Measurements from ENCODE around the gene PYM1. TPM values are rescaled to one million over a fixed set of nuclear protein-coding genes. Genes with fewer than 3 reads are reported as not detected.

The PYM1 gene
- total RNA-seq, 2 experiments from 2014 or later = 22.1 to 22.9 TPM

DNA sequence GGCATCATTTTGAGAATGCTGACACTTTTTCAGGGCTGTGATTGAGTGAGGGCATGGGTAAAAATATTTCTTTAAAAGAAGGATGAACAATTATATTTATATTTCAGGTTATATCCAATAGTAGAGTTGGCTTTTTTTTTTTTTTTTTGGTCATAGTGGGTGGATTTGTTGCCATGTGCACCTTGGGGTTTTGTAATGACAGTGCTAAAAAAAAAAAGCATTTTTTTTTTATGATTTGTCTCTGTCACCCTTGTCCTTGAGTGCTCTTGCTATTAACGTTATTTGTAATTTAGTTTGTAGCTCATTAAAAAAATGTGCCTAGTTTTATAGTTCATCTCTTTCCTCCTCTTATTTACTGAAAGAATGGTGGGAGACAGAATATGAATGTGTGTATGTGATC, 44.8 kb upstream of the PYM1 start:
- intact Hi-C loops (cut with micrococcal nuclease) = loop anchor here (2.0 to 10.0 kb wide), 2 partner anchors 44 to 238 kb away; no protein-coding TSS in a partner anchor
- H3K27ac Mint-ChIP-seq = no peak overlapping the region
- H3K27me3 Mint-ChIP-seq = no peaks in the 10 kb centered on the region

GRCh38 chr12:55972042-55972441, 44.3 kb upstream of the PYM1 start:
- intact Hi-C loops (cut with micrococcal nuclease) = loop anchor here (2.0 to 10.0 kb wide), 2 partner anchors 43 to 237 kb away; no protein-coding TSS in a partner anchor
- ChIA-PET CTCF (no interaction called here), POLR2A (no interaction called here)
- DNase-seq = no peak
- Mint-ChIP-seq H3K9me3 (no peaks in the 10 kb centered on the region), H3K4me3 (no peak overlapping the region), H3K27ac (no peak overlapping the region), H3K27me3 (no peaks in the 10 kb centered on the region), H3K4me1 (ENCODE audit: low read depth) (peaks cover 31% of the 10 kb centered on the region), H3K36me3 (ENCODE audit: low read depth) (peaks cover 33% of the 10 kb centered on the region)
- ATAC-seq = no peak
- TF ChIP-seq CTCF (IDR thresholded peaks at IDR 0.05) = no peak

More for the DNA sequence above, 44.8 kb upstream of the PYM1 start:
- Mint-ChIP-seq H3K4me3 (no peak overlapping the region), H3K36me3 (ENCODE audit: low read depth) (peaks cover 30% of the 10 kb centered on the region), H3K4me1 (ENCODE audit: low read depth) (peaks cover 33% of the 10 kb centered on the region), H3K9me3 (no peaks in the 10 kb centered on the region)
- no peak for TF ChIP-seq CTCF (IDR thresholded peaks at IDR 0.05)
- ChIA-PET POLR2A (interaction anchor here (1.6 kb wide), 1 partner anchor 137 kb away, joined by 3 read pairs; no protein-coding TSS in a partner anchor), CTCF (no interaction called here)
- ATAC-seq (no peak), DNase-seq (no peak)

DNA sequence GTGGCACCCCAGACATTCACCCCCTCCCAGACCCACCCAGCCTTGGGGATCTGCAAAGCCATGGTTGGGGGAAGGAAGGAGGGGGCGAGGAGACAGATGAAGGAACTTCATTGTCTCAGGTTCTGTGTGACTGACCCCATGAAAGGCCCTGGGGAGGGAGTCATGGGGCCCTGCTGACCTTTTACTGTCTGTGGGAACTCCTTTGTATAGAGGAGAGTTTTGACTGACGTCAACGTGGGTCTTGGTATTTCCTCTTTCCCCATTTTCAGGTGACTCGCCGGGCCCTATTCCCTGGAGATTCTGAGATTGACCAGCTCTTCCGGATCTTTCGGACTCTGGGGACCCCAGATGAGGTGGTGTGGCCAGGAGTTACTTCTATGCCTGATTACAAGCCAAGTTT, 43.1 kb upstream of the PYM1 start:
- no peak overlapping the region for H3K27ac Mint-ChIP-seq

GRCh38 chr12:55969356-55969755, 41.7 kb upstream of the PYM1 start:
- intact Hi-C loops (cut with micrococcal nuclease) = no loop called here
- Mint-ChIP-seq H3K27me3 (no peaks in the 10 kb centered on the region), H3K36me3 (ENCODE audit: low read depth) (peaks cover 38% of the 10 kb centered on the region), H3K9me3 (no peaks in the 10 kb centered on the region), H3K4me3 (no peak overlapping the region), H3K27ac (no peak overlapping the region), H3K4me1 (ENCODE audit: low read depth) (peaks cover 28% of the 10 kb centered on the region)
- CTCF ChIA-PET = interaction anchor here (1.0 to 2.5 kb wide), 4 partner anchors 8 to 60 kb away, joined by 3 to 14 read pairs (median 8); partner anchors contain the start of gene SUOX
- TF ChIP-seq CTCF (IDR thresholded peaks at IDR 0.05) = no peak
- ATAC-seq (no peak), DNase-seq (no peak)
- POLR2A ChIA-PET = interaction anchor here (0.6 to 5.4 kb wide), 3 partner anchors 13 to 74 kb away, joined by 3 to 46 read pairs (median 4); no protein-coding TSS in a partner anchor

More for the DNA sequence above, 43.1 kb upstream of the PYM1 start:
- Mint-ChIP-seq H3K27me3 (no peaks in the 10 kb centered on the region), H3K9me3 (no peaks in the 10 kb centered on the region), H3K36me3 (ENCODE audit: low read depth) (peaks cover 38% of the 10 kb centered on the region), H3K4me1 (ENCODE audit: low read depth) (peaks cover 28% of the 10 kb centered on the region), H3K4me3 (no peak overlapping the region)
- CTCF ChIA-PET = no interaction called here
- ATAC-seq (no peak), DNase-seq (no peak)
- TF ChIP-seq CTCF (IDR thresholded peaks at IDR 0.05) = no peak
- POLR2A ChIA-PET = interaction anchor here (0.8 kb wide), 1 partner anchor 12 kb away, joined by 3 read pairs; no protein-coding TSS in a partner anchor
- intact Hi-C loops (cut with micrococcal nuclease) = loop anchor here (10.0 kb wide), 1 partner anchor 236 kb away; no protein-coding TSS in a partner anchor

All from activated CD8-positive, alpha-beta T cell treated with anti-CD3 and anti-CD28 coated beads for 36 hours (primary cell).